Esophagus muscularis mucosa (tissue), 4 donors: ENCODE data around the gene GPC6. TPM values are rescaled to one million over a fixed set of nuclear protein-coding genes. Genes with fewer than 3 reads are reported as not detected.

Experiments
- DNase-seq: peaks from one replicate; pipeline ENCODE4 v3.0.0-alpha.2; 2017; ENCODE audit errors: extremely low spot score
- H3K27ac ChIP-seq, 4 donors: fragments of 200-600 bp; sonication (generic); replicated peaks in 1 of 4; 1 replicate in 3 of 4; 2 replicates in 1 of 4; pipeline ENCODE4 v1.5.1; 2016 to 2019; ENCODE audit warnings: mild to moderate bottlenecking in 1 of 4
- H3K27me3 ChIP-seq, 4 donors: fragments of 200-600 bp; sonication (generic); one replicate each; pipeline versions ENCODE4 v1.5.1 to v1.6.0; 2016 to 2019
- H3K36me3 ChIP-seq, 4 donors: fragments of 200-600 bp; sonication (generic); one replicate each; pipeline ENCODE4 v1.5.1; 2016 to 2019
- H3K4me1 ChIP-seq, 4 donors: fragments of 200-600 bp; sonication (generic); one replicate each; pipeline ENCODE4 v1.5.1; 2016 to 2019
- H3K4me3 ChIP-seq, 4 donors: fragments of 200-600 bp; sonication (generic); 1 replicate in 2 of 4; 2 replicates in 2 of 4; pipeline ENCODE4 v1.5.1; 2016 to 2019; ENCODE audit warnings: mild to moderate bottlenecking in 4 of 4, moderate library complexity in 1 of 4
- H3K9me3 ChIP-seq, 4 donors: fragments of 200-600 bp; sonication (generic); 1 replicate in 3 of 4; 2 replicates in 1 of 4; pipeline ENCODE4 v1.5.1; 2016 to 2019
- EP300 ChIP-seq: sonication (generic); formaldehyde crosslinking; IDR thresholded peaks from one replicate; pipeline ENCODE4 v1.6.1; 2017; ENCODE audit warnings: antibody characterized with exemption
- POLR2A ChIP-seq: fragments of 450-650 bp; IDR thresholded peaks from one replicate; pipeline ENCODE4 v1.6.1; 2017; ENCODE audit warnings: antibody characterized with exemption, moderate library complexity, mild to moderate bottlenecking, low read depth
- POLR2AphosphoS5 ChIP-seq, 2 donors: sonication (generic); formaldehyde crosslinking; IDR thresholded peaks; one replicate each; pipeline ENCODE4 v1.6.1; 2017; ENCODE audit warnings: antibody characterized with exemption in 2 of 2
- WGBS: methylation state at CpG from one replicate; pipeline ENCODE4 v1.1.5; 2018; 5-methylcytosine and 5-hydroxymethylcytosine counted together
- intact Hi-C: fragments of 100-400 bp; cut with DNase I; formaldehyde crosslinking; loops from one replicate; pipeline ENCODE4 v1.15.1; 2023
- total RNA-seq, 4 donors: library from RNA; depleted of rRNA; stranded (reverse); fragments of >200 nt; gene quantifications; one replicate each; pipeline versions ENCODE4 v1.1.0 to v1.2.1, GENCODE V29; 2016
- TF ChIP-seq, protein P1 (sequence below), 3 experiments: fragments of 200-600 bp in 2 of 3; fragments of 450-650 bp in 1 of 3; sonication (generic) in 2 of 3; IDR thresholded peaks; one replicate each; pipeline ENCODE4 v1.5.1; 2017 to 2019; ENCODE audit warnings: antibody characterized with exemption in 3 of 3, mild to moderate bottlenecking in 2 of 3, moderate library complexity in 1 of 3

The GPC6 gene
- total RNA-seq, 4 donors from 2014 or later: 6.5 to 17.2 (median 13.5) TPM

DNA sequence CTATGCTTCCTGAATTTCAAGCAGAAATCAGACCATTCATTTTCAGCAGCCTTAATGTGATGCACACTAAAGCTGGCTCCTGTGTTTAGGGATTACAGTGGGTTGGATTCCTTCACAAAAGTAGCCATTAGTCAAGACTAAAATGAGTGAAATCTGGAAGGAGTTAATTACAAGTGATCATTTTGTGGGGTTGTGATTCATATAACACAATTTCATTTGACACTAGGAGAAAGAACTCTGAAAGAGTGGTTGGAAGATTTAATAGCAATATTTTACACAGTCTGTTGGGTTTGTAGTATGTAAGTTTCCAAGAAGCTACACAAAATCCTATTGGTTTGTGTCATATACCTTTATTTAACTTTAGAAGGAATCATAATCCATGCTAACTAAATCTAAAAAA lies 1015.9 kb downstream of the GPC6 start:
- H3K4me3 ChIP-seq: no peak overlapping the region
- DNase-seq: no peak
- intact Hi-C loops: no loop called here
- no peak for TF ChIP-seq POLR2A
- no peak for TF ChIP-seq POLR2AphosphoS5 (IDR thresholded peaks at IDR 0.05)
- TF ChIP-seq, protein P1, sequence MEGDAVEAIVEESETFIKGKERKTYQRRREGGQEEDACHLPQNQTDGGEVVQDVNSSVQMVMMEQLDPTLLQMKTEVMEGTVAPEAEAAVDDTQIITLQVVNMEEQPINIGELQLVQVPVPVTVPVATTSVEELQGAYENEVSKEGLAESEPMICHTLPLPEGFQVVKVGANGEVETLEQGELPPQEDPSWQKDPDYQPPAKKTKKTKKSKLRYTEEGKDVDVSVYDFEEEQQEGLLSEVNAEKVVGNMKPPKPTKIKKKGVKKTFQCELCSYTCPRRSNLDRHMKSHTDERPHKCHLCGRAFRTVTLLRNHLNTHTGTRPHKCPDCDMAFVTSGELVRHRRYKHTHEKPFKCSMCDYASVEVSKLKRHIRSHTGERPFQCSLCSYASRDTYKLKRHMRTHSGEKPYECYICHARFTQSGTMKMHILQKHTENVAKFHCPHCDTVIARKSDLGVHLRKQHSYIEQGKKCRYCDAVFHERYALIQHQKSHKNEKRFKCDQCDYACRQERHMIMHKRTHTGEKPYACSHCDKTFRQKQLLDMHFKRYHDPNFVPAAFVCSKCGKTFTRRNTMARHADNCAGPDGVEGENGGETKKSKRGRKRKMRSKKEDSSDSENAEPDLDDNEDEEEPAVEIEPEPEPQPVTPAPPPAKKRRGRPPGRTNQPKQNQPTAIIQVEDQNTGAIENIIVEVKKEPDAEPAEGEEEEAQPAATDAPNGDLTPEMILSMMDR (IDR thresholded peaks at IDR 0.05): no peak
- no peak for TF ChIP-seq EP300
- no peaks in the 10 kb centered on the region for H3K4me1 ChIP-seq
- peaks cover 0 to 10% (median 3%) of the 10 kb centered on the region in 4 donors for H3K9me3 ChIP-seq
- no peaks in the 10 kb centered on the region for H3K27me3 ChIP-seq
- no peak overlapping the region for H3K27ac ChIP-seq
- H3K36me3 ChIP-seq: no peaks in the 10 kb centered on the region

DNA sequence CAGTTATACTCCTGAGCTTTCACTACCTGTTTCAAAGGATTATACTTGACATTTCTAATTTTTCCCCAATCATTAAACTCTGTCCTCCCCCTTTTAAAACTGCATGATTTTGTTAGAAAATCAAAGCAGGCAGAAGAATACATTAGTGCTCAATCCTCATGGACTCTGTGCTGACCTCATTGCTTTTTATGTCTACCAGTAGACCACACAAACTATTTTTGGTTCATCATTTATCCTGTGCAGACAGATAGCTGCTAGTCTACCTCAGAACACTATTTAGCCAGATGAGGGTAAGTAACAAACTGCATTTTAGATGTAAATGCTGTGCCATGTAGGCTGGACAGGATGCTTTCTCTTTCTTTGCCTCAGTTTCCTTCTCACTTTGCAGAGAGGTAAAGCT lies 1016.9 kb downstream of the GPC6 start:
- intact Hi-C loops: no loop called here
- Histone ChIP-seq H3K9me3 (peaks cover 0 to 10% (median 3%) of the 10 kb centered on the region in 4 donors), H3K4me1 (no peaks in the 10 kb centered on the region), H3K27me3 (no peaks in the 10 kb centered on the region), H3K36me3 (no peaks in the 10 kb centered on the region), H3K4me3 (no peak overlapping the region), H3K27ac (no peak overlapping the region)
- TF ChIP-seq, protein P1 (IDR thresholded peaks at IDR 0.05): no peak
- TF ChIP-seq POLR2A (no peak), EP300 (no peak), POLR2AphosphoS5 (IDR thresholded peaks at IDR 0.05) (no peak)
- no peak for DNase-seq

DNA sequence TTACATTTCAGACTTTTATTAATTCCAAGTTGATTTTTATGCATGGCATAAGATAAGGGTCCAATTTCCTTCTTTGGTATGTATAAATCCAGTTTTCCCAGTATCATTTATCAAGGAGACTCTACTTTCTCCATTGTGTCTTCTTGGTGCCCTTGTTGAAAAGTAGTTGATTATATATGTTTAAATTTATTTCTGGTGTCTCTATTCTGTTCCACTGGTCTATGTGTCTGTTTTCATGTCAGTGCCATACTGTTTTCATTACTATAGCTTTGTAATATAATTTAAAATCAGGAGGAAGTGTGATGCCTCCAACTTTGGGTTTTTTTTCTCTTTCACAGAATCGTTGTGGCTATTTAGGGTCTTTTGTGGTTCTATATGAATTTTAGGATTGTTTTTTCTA lies 1019.9 kb downstream of the GPC6 start:
- intact Hi-C loops: no loop called here
- 84% methylated on average over 1 of the region's 1 CpG for WGBS

DNA sequence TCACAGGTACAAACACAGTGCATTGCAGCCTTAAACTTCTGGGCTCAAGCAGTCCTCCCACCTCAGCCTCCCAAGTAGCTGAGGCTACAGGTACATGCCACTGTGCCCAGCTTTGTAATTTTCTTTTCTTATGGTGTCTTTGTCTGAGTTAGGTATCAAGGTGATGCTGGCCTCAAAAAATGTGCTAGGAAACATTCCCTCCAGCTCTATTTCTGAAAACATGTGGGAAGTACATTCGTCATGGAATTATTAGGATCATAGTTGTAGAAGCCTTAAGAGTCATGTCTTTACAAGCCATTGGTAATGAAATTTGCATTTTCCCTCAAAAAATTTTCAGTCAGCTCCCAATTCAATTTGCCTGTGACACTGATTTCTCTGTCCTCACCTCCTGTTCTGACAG lies 1021.3 kb downstream of the GPC6 start:
- intact Hi-C loops: no loop called here
- Histone ChIP-seq H3K4me1 (peaks cover 0 to 6% (median 2%) of the 10 kb centered on the region in 4 donors), H3K27me3 (no peaks in the 10 kb centered on the region), H3K36me3 (no peaks in the 10 kb centered on the region), H3K27ac (no peak overlapping the region), H3K9me3 (peaks cover 0 to 10% (median 3%) of the 10 kb centered on the region in 4 donors), H3K4me3 (no peak overlapping the region)
- 95% methylated on average over 1 of the region's 1 CpG for WGBS
- no peak for DNase-seq
- no peak for TF ChIP-seq POLR2AphosphoS5 (IDR thresholded peaks at IDR 0.05)
- no peak for TF ChIP-seq EP300
- TF ChIP-seq, protein P1 (IDR thresholded peaks at IDR 0.05): no peak
- TF ChIP-seq POLR2A: no peak

More for the DNA sequence above, 1019.9 kb downstream of the GPC6 start:
- Histone ChIP-seq H3K4me3 (no peak overlapping the region), H3K9me3 (peaks cover 0 to 10% (median 3%) of the 10 kb centered on the region in 4 donors), H3K27ac (no peak overlapping the region), H3K4me1 (no peaks in the 10 kb centered on the region), H3K36me3 (no peaks in the 10 kb centered on the region), H3K27me3 (no peaks in the 10 kb centered on the region)
- no peak for DNase-seq
- TF ChIP-seq EP300 (no peak), POLR2AphosphoS5 (IDR thresholded peaks at IDR 0.05) (no peak), POLR2A (no peak)
- TF ChIP-seq, protein P1 (IDR thresholded peaks at IDR 0.05): no peak

DNA sequence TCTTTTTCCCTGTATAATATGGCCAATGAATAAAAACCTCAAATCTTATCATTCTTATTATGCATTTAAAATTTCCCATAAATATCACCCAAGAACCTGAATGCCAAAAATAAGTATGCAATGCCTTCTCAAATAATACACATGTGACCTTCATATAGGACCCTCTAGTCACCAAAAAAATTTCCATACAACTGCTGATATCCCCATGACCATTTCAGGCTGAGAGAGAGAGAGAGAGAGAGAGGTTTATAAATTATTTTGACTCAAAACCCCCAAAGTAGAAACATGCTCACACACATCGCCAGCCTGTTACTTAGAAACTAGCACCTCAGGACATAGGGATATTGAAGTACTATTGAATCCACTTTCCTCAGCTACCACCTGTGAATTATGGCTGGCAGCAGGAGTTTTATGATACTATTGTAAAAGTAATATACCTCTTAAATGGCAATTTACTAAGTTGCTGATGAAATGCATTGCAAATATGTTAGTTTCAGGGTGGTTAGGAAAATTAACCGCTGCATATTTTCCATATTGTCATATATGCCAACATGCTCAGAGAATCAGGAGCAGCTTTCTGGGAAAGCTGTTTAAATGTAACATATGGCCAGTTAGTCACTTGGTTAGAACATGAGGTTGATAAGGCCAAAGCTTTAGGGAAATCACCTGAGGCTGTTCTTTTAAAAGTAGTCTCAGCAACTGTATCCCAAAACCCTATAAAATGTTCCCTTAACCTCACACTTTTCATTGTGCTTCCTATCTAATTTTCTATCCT lies 1022.0 kb downstream of the GPC6 start:
- Histone ChIP-seq H3K36me3 (no peaks in the 10 kb centered on the region), H3K9me3 (peaks cover 0 to 10% (median 3%) of the 10 kb centered on the region in 4 donors), H3K4me3 (no peak overlapping the region), H3K4me1 (peaks cover 0 to 6% (median 2%) of the 10 kb centered on the region in 4 donors), H3K27me3 (no peaks in the 10 kb centered on the region), H3K27ac (no peak overlapping the region)
- TF ChIP-seq EP300 (no peak), POLR2AphosphoS5 (IDR thresholded peaks at IDR 0.05) (no peak), POLR2A (no peak)
- TF ChIP-seq, protein P1 (IDR thresholded peaks at IDR 0.05): no peak
- no peak for DNase-seq
- intact Hi-C loops: no loop called here
- 100% methylated on average over 2 of the region's 2 CpGs for WGBS
